Gastrocnemius medialis (tissue), 4 donors: ENCODE results near the gene CARD16.

Source experiments
- CTCF ChIP-seq, 5 experiments: fragments of 450-650 bp in 3 of 5; fragments of 200-600 bp in 2 of 5; sonication (generic) in 2 of 5; IDR thresholded peaks in 4 of 5; conservative IDR thresholded peaks in 1 of 5; 1 replicate in 4 of 5; 2 replicates in 1 of 5; pipeline ENCODE4 v1.5.1; 2016 to 2019; ENCODE audit warnings: antibody characterized with exemption in 5 of 5, mild to moderate bottlenecking in 3 of 5, moderate library complexity in 3 of 5
- POLR2A ChIP-seq, 2 donors: fragments of 450-650 bp; IDR thresholded peaks; one replicate each; pipeline ENCODE4 v1.6.1; 2017; ENCODE audit warnings: antibody characterized with exemption in 2 of 2, mild to moderate bottlenecking in 2 of 2, moderate library complexity in 2 of 2

- no peak for TF ChIP-seq POLR2A (IDR thresholded peaks at IDR 0.05)
- TF ChIP-seq CTCF (IDR thresholded peaks at IDR 0.05 in 4 of 5, conservative IDR thresholded peaks at IDR 0.05 in 1 of 5), result no peak
These were observed 26.1 kb upstream of the CARD16 start for GRCh38 chr11:105071089-105071732.
